Neural progenitor cell (in vitro differentiated cells): ENCODE measurements around the gene SRRM5. TPM values are rescaled to one million over a fixed set of nuclear protein-coding genes. Genes with fewer than 3 reads are reported as not detected.

Experiments used
- DNase-seq: peaks from one replicate; pipeline ENCODE4 v3.0.0-alpha.2; 2016; ENCODE audit warnings: low spot score
- H2AFZ ChIP-seq: fragments of 200-600 bp; sonication (generic); replicated peaks from 2 replicates; pipeline ENCODE4 v1.6.1; 2016; ENCODE audit warnings: antibody characterized with exemption
- H3F3A ChIP-seq: fragments of 200-600 bp; sonication (generic); 2 replicates; pipeline ENCODE4 v1.6.1; 2016; ENCODE audit warnings: antibody characterized with exemption, low read depth
- H3K27ac ChIP-seq: fragments of 200-600 bp; sonication (generic); 2 replicates; pipeline ENCODE4 v1.5.1; 2016; ENCODE audit warnings: mild to moderate bottlenecking
- H3K27me3 ChIP-seq: fragments of 200-600 bp; sonication (generic); 2 replicates; pipeline ENCODE4 v1.6.1; 2016; ENCODE audit warnings: mild to moderate bottlenecking, moderate library complexity
- H3K36me3 ChIP-seq: fragments of 200-600 bp; sonication (generic); 2 replicates; pipeline ENCODE4 v1.5.1; 2016
- H3K4me1 ChIP-seq: fragments of 200-600 bp; sonication (generic); 2 replicates; pipeline ENCODE4 v1.6.1; 2016; ENCODE audit warnings: mixed run types
- H3K4me2 ChIP-seq: fragments of 200-600 bp; sonication (generic); 2 replicates; pipeline ENCODE4 v1.6.1; 2016
- H3K4me3 ChIP-seq: fragments of 200-600 bp; sonication (generic); 2 replicates; pipeline ENCODE4 v1.5.1; 2016
- H3K79me2 ChIP-seq: fragments of 200-600 bp; sonication (generic); 2 replicates; pipeline ENCODE4 v1.6.1; 2016; ENCODE audit warnings: low read depth
- H3K9ac ChIP-seq: fragments of 200-600 bp; sonication (generic); 2 replicates; pipeline ENCODE4 v1.6.1; 2016
- H3K9me3 ChIP-seq: fragments of 200-600 bp; sonication (generic); 2 replicates; pipeline ENCODE4 v1.5.1; 2016; ENCODE audit warnings: low read depth
- H4K20me1 ChIP-seq: fragments of 200-600 bp; sonication (generic); 2 replicates; pipeline ENCODE4 v1.6.1; 2016; ENCODE audit warnings: low read depth
- H3K27ac Mint-ChIP-seq: 3 replicates; pipeline ENCODE4 v1.8.0; 2021; ENCODE audit warnings: mixed read lengths
- H3K27me3 Mint-ChIP-seq: 2 replicates; pipeline ENCODE4 v1.8.0; 2022; ENCODE audit warnings: low read depth, mild to moderate bottlenecking, inconsistent platforms, moderate library complexity, mixed read lengths; ENCODE audit not compliant: insufficient read depth
- H3K36me3 Mint-ChIP-seq: 3 replicates; pipeline ENCODE4 v1.8.0; 2021; ENCODE audit warnings: mixed read lengths
- H3K4me1 Mint-ChIP-seq: 3 replicates; pipeline ENCODE4 v1.8.0; 2021; ENCODE audit warnings: mixed read lengths
- H3K4me3 Mint-ChIP-seq: 3 replicates; pipeline ENCODE4 v1.8.0; 2021; ENCODE audit warnings: mild to moderate bottlenecking, moderate library complexity, mixed read lengths
- H3K9me3 Mint-ChIP-seq: 3 replicates; pipeline ENCODE4 v1.8.0; 2020; ENCODE audit warnings: mixed read lengths
- CTCF ChIP-seq: fragments of 200-600 bp; sonication (generic); IDR thresholded peaks from 2 replicates; pipeline ENCODE4 v1.5.1; 2017; ENCODE audit warnings: antibody characterized with exemption, mild to moderate bottlenecking
- EZH2 ChIP-seq: fragments of 200-600 bp; sonication (generic); IDR thresholded peaks from 2 replicates; pipeline ENCODE4 v1.6.1; 2017; ENCODE audit warnings: antibody characterized with exemption, mild to moderate bottlenecking, moderate library complexity
- EZH2phosphoT487 ChIP-seq: fragments of 200-600 bp; sonication (generic); IDR thresholded peaks from 2 replicates; pipeline ENCODE4 v1.6.1; 2017; ENCODE audit warnings: antibody characterized with exemption
- total RNA-seq: library from RNA; depleted of rRNA; stranded (reverse); fragments of >200 nt; gene quantifications from 2 replicates; pipeline ENCODE4 v1.2.3, GENCODE V29; 2015; ENCODE audit warnings: low replicate concordance

The SRRM5 gene
- total RNA-seq, 1 donor from 2014 or later: not detected

- no peaks in the 10 kb centered on the region for H3K4me1 ChIP-seq
- Mint-ChIP-seq H3K9me3 (no peaks in the 10 kb centered on the region), H3K36me3 (peaks cover 10% of the 10 kb centered on the region), H3K4me1 (peaks cover 25% of the 10 kb centered on the region), H3K4me3 (peak overlapping the region; percentile 93), H3K27me3 (peaks cover 14% of the 10 kb centered on the region), H3K27ac (peak overlapping the region; percentile 100)
- peak; percentile 91 for DNase-seq
- H4K20me1 ChIP-seq: peaks cover 17% of the 10 kb centered on the region
- no peaks in the 10 kb centered on the region for H3K9me3 ChIP-seq
- no peak overlapping the region for H3K27ac ChIP-seq
- H2AFZ ChIP-seq: peak overlapping the region; percentile 18
- H3K79me2 ChIP-seq: peaks cover 45% of the 10 kb centered on the region
- H3F3A ChIP-seq: peaks cover 21% of the 10 kb centered on the region
- H3K36me3 ChIP-seq: no peaks in the 10 kb centered on the region
- peak overlapping the region; percentile 64 for H3K4me3 ChIP-seq
- TF ChIP-seq EZH2 (no peak), CTCF (peak; percentile 87), EZH2phosphoT487 (no peak)
- H3K27me3 ChIP-seq: no peaks in the 10 kb centered on the region
- peak overlapping the region; percentile 71 for H3K9ac ChIP-seq
- peak overlapping the region; percentile 97 for H3K4me2 ChIP-seq
Observed at GRCh38 chr19:43594710-43595604, 16.9 kb upstream of the SRRM5 start.

- Mint-ChIP-seq H3K9me3 (no peaks in the 10 kb centered on the region), H3K27me3 (peaks cover 14% of the 10 kb centered on the region)
- H2AFZ ChIP-seq: peak overlapping the region; percentile 18
Observed at GRCh38 chr19:43595605-43595998, 16.3 kb upstream of the SRRM5 start.

More at GRCh38 chr19:43595605-43595998, 16.3 kb upstream of the SRRM5 start:
- Histone ChIP-seq H3F3A (peaks cover 25% of the 10 kb centered on the region), H3K9ac (peak overlapping the region; percentile 71), H3K9me3 (no peaks in the 10 kb centered on the region), H3K4me3 (peak overlapping the region; percentile 64), H3K4me2 (peak overlapping the region; percentile 97), H3K36me3 (no peaks in the 10 kb centered on the region), H3K4me1 (no peaks in the 10 kb centered on the region), H4K20me1 (peaks cover 16% of the 10 kb centered on the region), H3K27me3 (no peaks in the 10 kb centered on the region), H3K27ac (no peak overlapping the region), H3K79me2 (peaks cover 45% of the 10 kb centered on the region)
- H3K36me3 Mint-ChIP-seq: peaks cover 10% of the 10 kb centered on the region
- TF ChIP-seq EZH2 (no peak), EZH2phosphoT487 (no peak), CTCF (no peak)
- H3K27ac Mint-ChIP-seq: peak overlapping the region; percentile 100
- peak overlapping the region; percentile 93 for H3K4me3 Mint-ChIP-seq
- peak; percentile 33 for DNase-seq
- peaks cover 25% of the 10 kb centered on the region for H3K4me1 Mint-ChIP-seq
